Measurements from ENCODE around the gene OLIG1.

GRCh38 chr21:33067043-33067442, 2.9 kb upstream of the OLIG1 start:
- no peak for TF ChIP-seq CTCF (IDR thresholded peaks at IDR 0.05; ENCODE audit: insufficient read depth, low read length)
- TF ChIP-seq POLR2AphosphoS5 (IDR thresholded peaks at IDR 0.05; ENCODE audit: low read depth): no peak
